HG02884 (cell line): ENCODE data around the gene KCNJ12.

Experiments
- ATAC-seq: cut with Tn5 transposase; IDR thresholded peaks from one replicate; pipeline ENCODE4 v1.9.1; 2021; ENCODE audit warnings: mild to moderate bottlenecking, moderate library complexity; ENCODE audit not compliant: unreplicated experiment

Gene KCNJ12

GRCh38 chr17:21363776-21364642, 12.1 kb upstream of the KCNJ12 start:
- ATAC-seq: no peak

GRCh38 chr17:21365016-21365415, 11.1 kb upstream of the KCNJ12 start:
- no peak for ATAC-seq

- no peak for ATAC-seq
These were observed 7.5 kb upstream of the KCNJ12 start for GRCh38 chr17:21368545-21369246.

GRCh38 chr17:21369395-21369794, 6.8 kb upstream of the KCNJ12 start:
- no peak for ATAC-seq

- no peak for ATAC-seq
These were observed 5.7 kb upstream of the KCNJ12 start for GRCh38 chr17:21370430-21370829.

- no peak for ATAC-seq
These were observed 4.6 kb upstream of the KCNJ12 start for GRCh38 chr17:21371511-21372081.

- no peak for ATAC-seq
These were observed 3.8 kb upstream of the KCNJ12 start for GRCh38 chr17:21372256-21372954.

- ATAC-seq: no peak
These were observed 3.1 kb upstream of the KCNJ12 start for GRCh38 chr17:21373036-21373435.

- no peak for ATAC-seq
These were observed 2.3 kb upstream of the KCNJ12 start for GRCh38 chr17:21373696-21374440.

- no peak for ATAC-seq
These were observed 1.6 kb upstream of the KCNJ12 start for GRCh38 chr17:21374441-21375161.

- ATAC-seq: no peak
These were observed 996 bp upstream of the KCNJ12 start for GRCh38 chr17:21375162-21375560.

GRCh38 chr17:21375757-21376080, 438 bp upstream of the KCNJ12 start:
- ATAC-seq: no peak

- ATAC-seq: no peak
These were observed 868 bp downstream of the KCNJ12 start for GRCh38 chr17:21376759-21377690.

- no peak for ATAC-seq
These were observed 1.7 kb downstream of the KCNJ12 start for GRCh38 chr17:21377705-21378396.

GRCh38 chr17:21378553-21378952, 2.4 kb downstream of the KCNJ12 start:
- ATAC-seq: no peak

GRCh38 chr17:21379080-21379711, 3.0 kb downstream of the KCNJ12 start:
- ATAC-seq: no peak

GRCh38 chr17:21380659-21381058, 4.5 kb downstream of the KCNJ12 start:
- no peak for ATAC-seq
